Stimulated activated naive CD8-positive, alpha-beta T cell treated with anti-CD3 and anti-CD28 coated beads, Interleukin-15, Interleukin-2, amounts not matched to agents 100 U/mL and 50 U/mL, for 24 hours (primary cell): ENCODE data around the gene EPHA2.
"Not testable (repeated sequence)": the region's sequence is repeated elsewhere in the genome, so short reads cannot be mapped to it uniquely, and the experiment has no call there.

ENCODE experiments used
- ATAC-seq: fragments of 150-1000 bp; cut with Tn5 transposase; one replicate; pipeline ENCODE4 v1.10.0; 2021
- DNase-seq: peaks from one replicate; pipeline ENCODE4 v3.0.0; 2021

Gene EPHA2

GRCh38 chr1:16155537-16156410 lies at the start of gene EPHA2:
Gene EPHA2, minus strand, starts transcription at chr1:16156069. Its CDS starts 137 bp downstream, at chr1:16155932.
- no peak for ATAC-seq
- DNase-seq = no peak

DNA sequence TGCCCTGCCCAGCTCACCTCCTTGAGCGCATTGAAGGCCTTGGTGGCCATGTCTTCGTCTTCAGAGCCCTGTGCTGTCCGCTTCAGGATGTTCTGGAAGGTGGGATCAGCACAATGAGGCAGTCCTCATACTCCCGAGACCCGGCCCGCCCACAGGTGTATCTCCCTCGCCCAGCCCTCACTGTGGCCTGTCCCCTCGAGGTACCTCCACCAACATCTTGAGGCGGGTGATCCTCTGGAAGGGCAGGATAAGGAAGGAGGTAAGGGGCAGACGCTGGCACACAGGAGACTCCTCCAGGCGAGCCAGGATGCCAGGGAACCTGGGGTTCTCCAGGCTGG lies 49.4 kb upstream of the EPHA2 start:
- ATAC-seq (no peak), DNase-seq (no peak)

- ATAC-seq (no peak), DNase-seq (peak; percentile 60)
Observed at GRCh38 chr1:16204634-16205333, 48.9 kb upstream of the EPHA2 start.

GRCh38 chr1:16204216-16204615 lies 48.3 kb upstream of the EPHA2 start:
- DNase-seq (no peak), ATAC-seq (no peak)

DNA sequence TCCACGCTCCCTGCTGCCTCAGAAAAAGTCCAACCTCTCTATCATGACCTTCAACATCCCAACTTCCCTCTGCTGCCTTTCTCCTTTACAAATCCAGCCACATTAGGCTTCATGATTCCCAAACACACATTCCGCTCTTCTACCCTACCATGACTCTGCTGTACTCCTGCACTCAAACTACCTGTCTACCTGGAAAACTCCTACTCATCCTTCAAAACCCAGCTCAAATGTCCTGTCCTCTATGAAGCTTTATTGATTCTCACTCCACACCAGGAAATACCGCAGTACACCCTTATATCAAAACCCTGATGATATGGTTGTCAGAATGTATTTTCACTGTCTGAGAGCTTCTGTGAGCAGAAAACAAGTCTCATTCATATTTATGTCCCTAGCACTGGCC lies 47.7 kb upstream of the EPHA2 start:
- DNase-seq = no peak
- ATAC-seq = no peak

- DNase-seq = no peak
- ATAC-seq = no peak
Observed at GRCh38 chr1:16202281-16203210, 46.7 kb upstream of the EPHA2 start.

GRCh38 chr1:16199700-16200099 lies 43.8 kb upstream of the EPHA2 start:
- no peak for DNase-seq
- ATAC-seq = no peak

DNA sequence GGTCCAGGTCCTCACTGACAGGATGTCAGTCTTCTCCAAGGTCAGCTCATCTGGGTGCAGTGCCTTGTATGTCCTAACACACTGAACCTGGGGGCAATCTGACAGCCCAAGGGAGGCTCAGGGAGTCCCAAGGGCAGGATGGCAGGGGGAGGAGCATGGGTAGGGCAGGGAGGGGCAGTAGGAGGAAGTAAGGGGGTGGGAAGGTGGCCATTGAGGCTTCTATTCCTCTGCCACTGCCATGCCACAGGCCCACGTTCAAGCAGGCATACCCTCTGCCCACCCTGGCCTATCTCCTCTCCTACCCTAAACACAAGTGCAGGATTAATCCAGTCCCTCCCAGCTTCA lies 43.3 kb upstream of the EPHA2 start:
- no peak for DNase-seq

GRCh38 chr1:16198444-16199156 lies 42.7 kb upstream of the EPHA2 start:
- peak; percentile 37 for ATAC-seq
- no peak for DNase-seq

More for the DNA sequence above, 43.3 kb upstream of the EPHA2 start:
- no peak for ATAC-seq

DNA sequence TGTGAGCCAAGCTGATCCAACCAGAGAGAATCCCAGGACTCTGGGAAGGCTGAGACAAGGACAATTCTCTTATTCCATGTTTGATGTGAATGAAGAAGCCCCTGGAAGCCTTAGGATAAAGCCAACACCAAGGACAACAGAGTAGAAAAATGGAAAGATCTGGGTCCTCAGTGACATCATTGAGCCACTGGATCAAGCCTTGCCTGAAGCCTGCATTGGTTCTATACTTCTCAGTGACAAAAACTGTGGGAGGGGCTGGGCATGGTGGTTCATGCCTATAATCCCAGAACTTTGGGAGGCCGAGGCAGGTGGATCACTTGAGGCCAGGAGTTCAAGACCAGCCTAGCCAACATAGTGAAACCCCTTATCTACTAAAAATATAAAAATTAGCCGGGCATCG lies 41.0 kb upstream of the EPHA2 start:
- DNase-seq = no peak
- no peak for ATAC-seq

DNA sequence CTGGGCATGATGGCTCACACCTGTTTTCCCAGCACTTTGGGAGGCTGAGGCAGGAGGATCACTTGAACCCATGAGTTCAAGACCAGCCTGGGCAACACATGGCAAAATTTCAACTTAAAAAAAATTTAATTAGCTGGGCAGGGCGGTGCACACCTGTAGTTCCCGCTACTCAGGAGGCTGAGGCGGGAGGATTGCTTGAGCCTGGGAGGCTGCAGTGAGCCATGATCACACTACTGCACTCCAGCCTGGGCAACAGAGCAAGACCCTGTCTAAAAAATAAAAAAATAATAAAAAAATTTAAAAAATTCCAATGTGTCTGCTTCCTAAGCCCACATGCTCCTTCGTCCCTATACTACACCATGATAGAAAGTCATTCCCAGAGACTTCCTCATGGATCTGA lies 40.3 kb upstream of the EPHA2 start:
- not testable (repeated sequence) for DNase-seq, ATAC-seq

GRCh38 chr1:16195518-16195905 lies 39.6 kb upstream of the EPHA2 start:
- ATAC-seq = no peak
- no peak for DNase-seq

DNA sequence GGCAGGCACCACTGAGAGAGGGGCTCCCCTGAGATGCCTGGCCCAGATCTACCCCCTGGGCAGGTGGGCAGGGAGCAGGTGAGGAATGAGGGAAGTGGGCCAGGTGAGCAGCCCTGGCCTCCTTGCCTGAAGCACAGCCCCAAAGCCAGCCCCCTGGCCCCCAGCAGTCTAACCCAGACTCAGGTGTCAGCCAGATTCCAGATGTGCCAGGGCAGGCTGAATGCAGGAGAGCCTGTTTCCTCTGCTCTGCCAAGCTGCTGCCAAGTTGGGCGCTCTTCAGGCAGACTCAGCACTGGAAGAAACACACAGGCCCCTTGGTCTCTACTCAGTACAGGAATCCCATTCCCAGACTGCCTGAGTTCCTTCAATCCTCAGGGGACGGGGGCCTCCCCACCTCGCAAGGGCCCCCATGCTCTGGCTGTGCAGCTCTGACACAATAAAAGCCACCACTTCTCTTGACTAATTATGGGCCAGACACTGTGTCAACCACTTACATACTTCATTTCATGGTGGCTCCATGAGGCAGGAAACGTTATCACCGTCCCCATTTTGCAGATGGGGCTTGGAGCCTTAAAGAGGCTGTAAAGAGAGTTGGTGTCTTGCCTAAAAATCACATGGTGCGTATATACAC lies 36.2 kb upstream of the EPHA2 start:
- no peak for DNase-seq
- ATAC-seq = no peak

- DNase-seq (no peak), ATAC-seq (no peak)
Observed at GRCh38 chr1:16191309-16191708, 35.4 kb upstream of the EPHA2 start.

DNA sequence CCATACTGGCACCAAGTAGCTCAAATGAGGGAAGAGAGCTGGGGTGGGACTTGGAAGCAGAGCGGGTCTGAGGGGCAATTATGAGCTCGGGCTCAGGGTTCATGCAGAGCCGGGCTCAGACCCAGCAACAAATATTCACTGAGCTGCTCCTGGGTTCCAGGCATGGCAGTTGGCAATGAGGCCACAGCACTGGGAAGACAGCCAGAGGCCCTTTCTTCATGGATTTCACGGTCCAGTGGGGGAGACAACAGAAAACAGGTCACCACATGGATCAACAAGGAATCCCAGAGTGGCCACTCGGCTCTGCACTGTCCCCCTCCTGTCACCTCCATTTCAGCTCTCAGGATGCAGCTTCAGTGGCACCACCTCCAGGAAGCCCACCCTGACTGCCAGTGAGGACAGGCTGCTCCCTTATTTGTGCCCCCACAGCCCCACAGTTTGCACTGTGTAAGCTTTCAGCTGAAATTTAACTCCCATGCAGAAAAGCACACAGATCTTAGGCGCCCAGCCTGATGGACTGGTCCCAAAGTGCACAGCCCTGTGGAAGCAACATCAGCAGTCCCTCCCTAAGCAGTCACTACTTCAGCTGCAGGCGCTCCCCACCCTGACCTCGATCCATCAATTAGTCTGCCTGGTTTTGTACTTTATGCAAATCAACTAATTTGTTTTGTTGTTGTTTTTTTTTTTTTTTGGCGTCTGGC lies 34.2 kb upstream of the EPHA2 start:
- ATAC-seq (no peak), DNase-seq (no peak)

GRCh38 chr1:16189003-16189402 lies 33.1 kb upstream of the EPHA2 start:
- ATAC-seq = no peak
- no peak for DNase-seq

- peak; percentile 90 for ATAC-seq
- peak; percentile 86 for DNase-seq
Observed at GRCh38 chr1:16187748-16188401, 32.0 kb upstream of the EPHA2 start.

DNA sequence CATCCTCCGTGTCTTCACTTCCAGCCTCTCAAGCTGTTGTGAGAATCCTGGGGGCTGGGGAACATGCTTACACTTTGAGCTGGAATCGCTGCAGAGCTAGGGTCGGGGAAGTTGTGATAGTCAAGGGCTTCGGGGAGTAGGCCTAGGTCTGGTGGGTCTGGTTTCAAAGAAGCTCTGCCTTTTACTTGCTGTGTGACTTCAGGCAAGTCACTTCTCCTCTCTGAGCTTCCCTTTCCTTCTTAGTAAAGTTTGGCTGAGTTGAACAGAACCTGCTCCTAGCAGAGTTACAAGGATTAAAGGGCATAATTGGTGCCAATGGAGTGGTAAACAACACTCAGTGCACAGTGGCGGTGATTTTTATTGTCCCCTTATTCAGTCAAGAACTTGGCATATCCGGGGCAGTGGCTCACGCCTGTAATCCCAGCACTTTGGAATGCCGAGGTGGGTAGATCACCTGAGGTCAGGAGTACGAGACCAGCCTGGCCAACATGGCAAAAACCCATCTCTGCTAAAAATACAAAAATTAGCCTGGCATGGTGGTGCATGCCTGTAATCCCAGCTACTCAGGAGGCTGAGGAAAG lies 30.9 kb upstream of the EPHA2 start:
- DNase-seq = no peak
- no peak for ATAC-seq

GRCh38 chr1:16184557-16185303 lies 28.9 kb upstream of the EPHA2 start:
- no peak for DNase-seq
- no peak for ATAC-seq
